ENCODE results near the gene REEP1.
A peak's percentile ranks its signal among the peaks of the same experiment; 100 is the strongest.
"Not testable (repeated sequence)": the region's sequence is repeated elsewhere in the genome, so short reads cannot be mapped to it uniquely, and the experiment has no call there.

REEP1 gene

DNA sequence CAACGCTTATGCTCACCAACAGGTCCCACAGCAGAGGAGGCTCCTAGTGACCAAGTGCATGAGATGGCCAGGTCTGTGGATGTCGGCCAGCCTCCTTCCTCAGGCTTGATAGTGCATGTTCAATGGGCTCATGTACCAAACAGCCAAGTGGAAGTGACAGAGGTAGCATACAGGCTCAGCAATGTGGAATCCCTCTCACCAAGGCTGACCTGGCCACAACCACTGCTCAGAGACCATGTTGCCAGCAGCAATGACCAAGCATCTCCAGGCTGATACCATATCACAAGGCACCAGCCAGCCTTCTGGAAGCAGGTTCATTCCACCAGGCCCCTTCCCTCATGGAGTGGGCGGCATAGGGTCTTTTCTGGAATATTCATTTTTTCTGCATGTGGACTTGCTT is 61.5 kb downstream of the REEP1 start:
- DNase-seq, result no peak

DNA sequence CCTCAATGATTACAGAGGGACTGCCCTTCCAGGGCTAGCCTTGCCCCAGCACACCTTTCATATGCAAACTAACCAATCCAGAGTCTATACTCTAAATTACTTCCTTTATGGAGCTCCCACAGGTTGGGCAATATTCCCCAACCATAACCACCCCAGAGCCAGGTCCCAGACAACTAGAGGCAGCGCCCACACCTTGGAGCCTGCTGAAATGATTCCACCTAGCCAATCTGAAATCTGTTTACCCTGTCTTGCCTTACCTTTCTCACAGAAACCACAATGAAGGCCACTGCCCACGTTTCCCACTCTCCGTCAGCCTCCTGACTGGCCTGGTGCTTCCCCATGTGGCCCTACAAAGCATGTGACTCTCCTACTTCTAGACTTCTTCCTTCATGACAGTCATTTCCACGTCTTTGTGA is 62.0 kb downstream of the REEP1 start:
- DNase-seq, result no peak

DNA sequence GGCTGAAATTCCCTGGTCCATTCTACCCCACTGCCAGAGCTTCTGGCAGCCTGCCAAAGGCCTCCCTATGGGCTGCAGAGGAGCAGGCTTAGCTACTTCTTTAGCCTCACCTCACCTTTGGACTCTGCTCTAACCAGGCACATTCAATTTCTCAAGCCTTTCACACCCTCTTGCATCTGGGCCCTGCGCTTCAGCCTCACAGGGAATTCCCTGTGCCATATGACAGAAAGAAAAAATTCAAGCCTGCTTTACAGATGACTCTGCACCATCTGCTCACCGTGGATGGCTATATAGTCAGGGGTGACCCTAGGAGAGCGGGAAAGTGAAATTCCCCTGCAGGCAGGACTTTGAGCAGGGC is 62.5 kb downstream of the REEP1 start:
- DNase-seq, result peak; percentile 11

DNA sequence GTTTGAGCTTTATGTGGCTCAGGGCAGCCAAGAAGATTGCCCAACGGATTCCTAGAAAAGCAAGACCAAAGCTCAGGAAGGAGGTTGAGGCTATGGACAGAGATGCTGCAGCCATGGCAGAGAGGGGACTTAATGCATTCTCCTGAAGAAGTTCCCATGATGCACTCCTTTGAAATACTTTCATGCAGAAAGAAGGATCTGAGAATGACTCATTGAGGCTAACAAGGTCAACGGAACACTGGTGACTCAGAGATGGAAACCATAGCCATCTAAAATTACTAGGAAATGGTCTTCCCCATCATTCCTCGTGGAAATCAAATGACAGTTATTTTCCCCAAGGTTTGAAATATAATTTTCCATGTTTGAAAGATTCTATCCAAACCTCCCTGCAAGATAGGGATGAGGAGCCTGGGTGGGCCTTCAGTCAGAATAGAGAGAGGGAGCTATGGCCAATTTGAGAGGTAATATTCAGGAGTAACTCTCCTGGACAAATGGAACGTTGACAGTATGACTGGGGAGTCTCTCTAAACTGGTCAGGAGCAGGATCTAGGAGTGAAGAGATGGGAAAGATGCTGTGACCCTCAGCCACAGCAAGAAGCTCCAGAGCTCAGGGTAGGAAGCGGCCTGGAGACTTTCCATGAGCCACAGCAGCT is 63.0 kb downstream of the REEP1 start:
- no peak for DNase-seq

DNA sequence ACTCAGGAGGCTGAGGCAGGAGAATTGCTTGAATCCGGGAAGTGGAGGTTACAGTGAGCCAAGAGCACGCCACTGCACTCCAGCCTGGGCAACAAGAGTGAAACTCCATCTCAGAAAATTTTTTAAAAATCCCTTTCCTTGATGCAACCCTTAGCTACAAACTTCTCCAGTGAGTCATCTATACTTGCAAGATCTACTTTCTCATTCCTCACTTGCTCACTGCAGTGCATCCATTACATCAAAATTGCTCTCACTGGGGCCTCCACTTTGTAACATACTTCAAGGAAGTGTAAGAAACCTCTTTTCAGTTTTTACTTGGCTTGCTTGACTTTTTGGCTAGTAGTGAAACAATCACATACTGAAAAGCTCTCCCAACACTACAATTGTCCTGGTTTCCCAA is 65.3 kb downstream of the REEP1 start:
- no peak for DNase-seq

DNA sequence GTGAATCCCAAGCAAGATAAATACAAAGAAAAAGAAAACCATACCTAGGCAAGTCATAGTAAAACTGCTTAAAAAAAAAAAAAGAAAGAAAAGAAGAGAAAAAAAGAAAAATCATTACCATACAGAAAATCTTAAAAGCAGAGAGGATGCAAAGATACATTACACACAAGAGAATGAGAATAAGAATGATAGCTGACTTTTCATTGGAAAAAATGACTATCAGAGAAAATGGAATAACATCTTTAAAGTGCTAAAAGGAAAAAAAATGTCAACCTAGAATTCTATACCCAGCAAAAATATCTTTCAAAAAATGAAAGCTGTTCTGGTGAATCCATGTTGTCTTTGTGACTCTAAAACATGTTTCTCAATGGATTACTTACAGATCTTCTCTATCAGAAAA is 66.2 kb downstream of the REEP1 start:
- DNase-seq, result no peak

DNA sequence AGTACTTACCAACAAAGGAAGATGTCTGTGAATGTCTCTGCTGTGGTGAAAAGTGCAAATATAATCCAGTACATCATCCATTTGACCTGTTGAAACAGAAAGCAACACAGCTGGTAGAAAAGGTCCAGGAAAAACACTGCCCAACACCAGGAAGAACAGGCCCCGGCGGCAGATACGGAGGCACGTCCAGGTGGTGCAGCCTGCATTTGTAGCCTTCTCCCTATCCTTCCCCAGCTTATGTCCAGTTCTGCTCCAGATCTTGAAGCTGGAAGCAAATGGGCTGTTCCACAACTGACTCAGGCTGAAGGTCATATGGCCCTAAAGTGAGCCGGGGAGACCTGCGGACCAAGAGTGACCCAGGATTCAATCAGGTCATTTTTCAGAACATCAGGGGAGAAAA is 73.5 kb downstream of the REEP1 start:
- DNase-seq, result no peak

DNA sequence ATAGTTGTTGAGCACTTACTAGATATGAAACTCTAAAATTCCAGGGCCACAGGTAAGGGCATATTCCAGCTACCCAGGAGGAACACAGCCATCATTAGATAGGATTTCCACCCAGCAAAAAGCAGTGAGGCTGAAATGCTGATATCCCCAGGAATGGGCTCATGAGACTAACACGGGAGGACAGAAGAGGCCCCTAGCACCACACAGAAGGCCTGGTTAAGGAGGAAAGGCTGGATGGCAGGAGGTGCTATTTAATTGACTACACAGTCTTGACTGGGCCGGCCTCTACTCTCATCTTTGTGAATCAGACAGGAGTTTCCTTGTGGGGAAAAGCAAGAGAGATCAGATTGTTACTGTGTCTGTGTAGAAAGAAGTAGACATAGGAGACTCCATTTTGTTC is 76.4 kb downstream of the REEP1 start:
- no peak for DNase-seq

DNA sequence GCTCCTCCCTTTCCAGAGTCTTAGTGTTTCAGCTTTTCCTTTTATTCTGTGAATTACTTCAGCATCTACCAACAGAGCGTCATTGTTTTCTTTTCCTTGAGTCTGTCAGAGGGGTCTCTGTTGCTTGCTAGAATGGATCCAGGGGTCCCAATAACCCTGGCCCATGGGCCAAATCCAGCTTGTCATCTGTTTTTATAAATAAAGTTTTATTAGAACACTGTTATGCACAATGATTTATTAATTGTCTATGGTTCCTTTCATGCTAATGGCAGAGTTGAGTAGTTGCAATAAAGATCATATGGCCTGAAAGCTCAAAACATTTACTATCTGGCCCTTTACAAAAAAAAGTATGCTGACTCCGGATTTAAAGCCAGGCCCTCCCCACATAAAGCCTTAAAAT is 79.3 kb downstream of the REEP1 start:
- no peak for DNase-seq

DNA sequence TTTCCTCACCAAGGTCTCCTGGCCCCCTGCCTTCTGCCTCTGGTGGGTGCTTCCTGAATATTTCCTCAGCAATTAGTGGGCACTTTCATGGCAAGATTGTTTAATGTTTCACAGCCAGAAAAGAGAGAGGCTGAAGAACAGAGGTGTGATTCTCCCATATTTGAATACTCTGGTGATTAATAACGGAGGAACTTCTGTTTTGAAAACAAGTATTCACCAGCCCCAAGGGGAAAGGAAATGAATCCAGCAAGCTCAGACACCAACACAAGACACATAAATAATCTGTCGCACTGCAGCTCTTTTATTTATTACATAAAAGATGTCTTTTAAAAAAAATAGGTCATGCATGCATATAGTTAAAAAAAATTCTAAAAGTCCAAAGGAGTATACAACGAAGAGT is 80.4 kb downstream of the REEP1 start:
- DNase-seq, result no peak

DNA sequence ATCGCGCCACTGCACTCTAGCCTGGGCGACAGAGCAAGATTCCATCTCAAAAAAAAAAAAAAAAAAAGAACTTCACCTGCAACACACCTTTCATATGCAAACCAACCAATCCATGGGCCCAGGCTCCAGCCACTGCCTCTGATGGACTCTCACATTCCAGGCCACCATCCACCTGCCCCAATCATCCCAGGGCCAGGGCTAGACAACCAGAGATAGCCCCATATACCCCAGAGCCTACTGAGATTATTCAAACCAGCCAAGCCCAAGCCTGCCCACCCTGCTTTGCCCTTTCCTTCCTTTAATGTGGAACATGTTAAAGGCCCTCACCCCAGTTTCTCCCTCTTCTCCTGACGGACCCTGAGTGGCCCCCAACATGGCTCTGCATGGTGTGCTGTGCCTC is 81.1 kb downstream of the REEP1 start:
- no peak for DNase-seq

DNA sequence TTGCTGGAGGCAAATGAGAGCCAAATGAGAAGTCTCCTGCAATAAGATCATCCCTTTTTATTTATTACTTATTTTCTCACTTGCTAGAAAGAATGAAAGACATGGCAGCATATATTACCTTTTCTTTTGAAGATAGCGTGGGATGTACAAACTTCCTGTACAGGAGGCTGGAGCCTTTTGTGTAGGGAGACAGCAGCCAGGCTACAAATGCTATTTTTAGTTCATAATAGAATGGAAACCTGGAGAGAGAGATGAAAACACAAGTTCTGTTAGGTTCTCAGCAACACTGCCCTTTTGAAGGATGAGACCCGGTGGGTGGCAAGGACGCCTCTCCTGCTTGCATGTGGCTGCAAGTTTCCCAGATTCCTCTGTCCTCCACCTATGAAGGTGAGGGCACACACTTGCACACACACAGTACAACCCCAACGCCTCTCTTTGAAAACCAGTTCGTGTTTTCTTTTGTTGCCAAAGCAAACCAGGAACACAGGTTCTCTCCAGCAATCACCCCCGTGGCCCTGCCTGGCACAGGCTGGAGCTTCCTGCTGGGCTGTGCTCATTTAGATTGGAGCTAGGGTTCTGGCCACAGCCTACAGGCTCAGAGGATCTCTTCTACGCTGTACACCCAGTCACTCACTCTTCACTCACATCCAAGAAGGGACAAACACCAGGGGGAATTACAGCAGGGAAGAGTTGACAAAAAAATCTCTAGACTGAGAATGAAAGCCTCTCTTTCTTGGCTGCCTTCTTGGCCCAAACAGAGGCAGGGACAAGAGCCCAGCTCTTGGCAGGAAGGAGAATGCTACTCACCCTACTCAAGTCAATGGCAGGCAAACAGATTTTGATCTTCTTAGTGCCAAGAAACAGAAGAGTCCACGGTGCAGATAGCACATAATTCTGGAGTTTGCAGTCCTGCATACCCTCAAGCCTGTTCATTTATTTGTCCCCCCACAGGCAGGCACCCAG is 82.6 kb downstream of the REEP1 start:
- no peak for DNase-seq

DNA sequence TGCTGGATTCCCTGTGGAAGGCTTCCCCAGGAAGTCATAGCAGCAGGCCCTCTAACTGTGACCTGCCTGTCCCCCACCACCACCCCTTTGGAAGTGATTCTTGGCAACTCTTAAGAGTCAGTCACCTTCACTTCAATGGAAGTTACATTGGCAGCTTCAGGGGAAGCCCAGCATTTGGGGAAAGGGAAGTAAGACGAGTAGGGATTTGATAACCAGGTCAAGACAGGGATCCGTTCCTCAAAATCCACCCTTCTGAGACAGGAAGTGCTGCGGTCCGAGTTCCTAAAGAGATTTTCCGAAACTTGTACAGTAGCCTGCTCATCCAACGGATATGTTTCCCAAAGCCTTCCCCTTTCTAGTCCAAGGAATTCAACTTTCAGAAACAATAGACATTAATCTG is 84.0 kb downstream of the REEP1 start:
- no peak for DNase-seq

DNA sequence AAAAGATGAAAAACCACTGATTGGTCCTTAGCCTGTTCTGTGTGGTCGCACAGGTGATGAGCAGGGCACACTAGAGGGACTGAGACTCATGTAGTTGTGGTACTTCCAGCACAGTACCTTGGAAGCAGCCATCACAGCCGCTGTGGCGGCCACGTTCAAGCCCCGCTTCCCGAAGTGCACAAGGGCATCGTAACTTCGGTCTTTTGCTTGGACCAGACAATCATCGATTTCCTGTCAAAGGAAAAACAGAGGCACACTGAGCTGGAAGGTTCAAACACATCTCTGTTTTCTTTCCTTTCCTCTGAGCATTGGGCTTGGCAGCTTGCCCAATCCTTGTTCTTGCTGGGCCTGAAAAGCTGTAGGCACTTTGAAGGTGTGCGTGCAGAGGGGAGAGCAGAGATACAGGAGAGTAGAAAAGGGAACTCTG is 85.6 kb downstream of the REEP1 start:
- no peak for DNase-seq

DNA sequence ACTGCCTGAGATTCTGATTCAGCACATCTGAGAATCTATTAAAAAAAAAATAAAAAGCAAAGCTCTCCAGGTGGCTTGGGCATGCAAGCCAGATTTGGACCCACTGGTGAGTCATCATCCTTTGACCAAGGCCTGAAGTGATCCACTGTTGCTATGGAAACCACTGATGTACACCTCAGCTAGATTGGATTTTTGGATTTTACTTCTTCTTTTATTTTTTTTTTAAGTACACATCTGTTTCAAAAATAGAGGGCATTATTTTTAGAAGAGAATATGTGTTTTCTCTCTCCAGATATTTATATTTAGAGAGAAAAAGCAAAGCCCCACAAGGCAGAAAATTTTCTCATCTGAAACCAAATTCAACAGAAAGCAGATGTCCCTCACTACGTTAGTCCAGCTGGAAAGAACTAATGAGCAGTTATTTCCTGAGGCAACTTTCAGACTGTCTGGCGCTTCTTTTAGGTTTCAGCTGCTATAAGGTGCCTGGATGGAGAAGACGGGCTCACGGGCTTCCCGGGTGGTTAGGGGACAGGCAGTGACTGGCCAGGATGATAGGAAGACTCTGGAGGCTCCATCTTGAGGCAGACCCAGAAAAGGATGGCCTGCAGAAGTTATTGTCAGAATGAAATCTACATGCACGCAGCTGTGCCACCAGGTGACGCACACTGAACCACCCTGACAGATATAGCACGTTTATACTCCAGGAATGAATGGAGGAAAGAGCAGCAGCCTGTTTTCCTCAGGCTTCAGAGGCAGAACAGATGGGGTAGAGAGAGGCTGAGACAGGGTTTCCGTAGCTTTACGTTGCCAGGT is 87.6 kb downstream of the REEP1 start:
- DNase-seq, result no peak

DNA sequence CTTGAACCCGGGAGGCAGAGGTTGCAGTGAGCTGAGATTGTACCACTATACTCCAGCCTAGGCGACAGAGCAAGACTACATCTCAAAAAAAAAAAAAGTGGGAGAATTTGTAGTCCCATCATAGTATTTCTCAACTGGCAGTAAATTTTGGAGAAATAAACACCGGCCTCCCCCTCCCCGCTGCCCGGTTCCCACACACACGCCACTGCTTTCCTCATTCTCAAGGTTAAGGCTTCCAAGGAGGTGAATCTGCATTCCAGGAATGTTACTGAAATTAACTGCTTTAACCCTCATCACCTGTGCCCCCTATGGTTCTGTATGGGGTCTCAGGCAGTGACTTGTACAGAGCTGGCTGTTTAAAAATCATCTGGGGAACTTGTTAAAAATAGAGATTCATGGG is 88.2 kb downstream of the REEP1 start:
- DNase-seq, result no peak

DNA sequence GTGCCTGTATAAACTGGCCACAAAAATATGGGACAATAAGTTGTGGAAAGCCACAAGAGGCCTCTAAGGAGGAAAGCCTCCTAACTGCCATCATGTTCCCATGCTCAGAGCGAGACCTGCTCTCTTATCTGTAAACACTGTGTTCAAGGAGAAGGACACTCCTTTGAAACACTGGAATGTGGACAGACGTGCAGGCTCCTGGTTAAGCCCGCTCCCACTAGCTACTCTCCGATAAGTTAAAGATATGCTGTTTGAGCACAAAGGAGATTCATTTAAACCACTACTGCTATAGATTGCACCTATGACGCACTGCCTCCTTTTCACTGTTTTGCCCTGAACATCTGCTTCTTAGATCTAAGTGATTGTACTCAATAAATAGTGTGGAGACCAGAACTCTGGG is 92.2 kb downstream of the REEP1 start:
- DNase-seq, result not testable (repeated sequence)

DNA sequence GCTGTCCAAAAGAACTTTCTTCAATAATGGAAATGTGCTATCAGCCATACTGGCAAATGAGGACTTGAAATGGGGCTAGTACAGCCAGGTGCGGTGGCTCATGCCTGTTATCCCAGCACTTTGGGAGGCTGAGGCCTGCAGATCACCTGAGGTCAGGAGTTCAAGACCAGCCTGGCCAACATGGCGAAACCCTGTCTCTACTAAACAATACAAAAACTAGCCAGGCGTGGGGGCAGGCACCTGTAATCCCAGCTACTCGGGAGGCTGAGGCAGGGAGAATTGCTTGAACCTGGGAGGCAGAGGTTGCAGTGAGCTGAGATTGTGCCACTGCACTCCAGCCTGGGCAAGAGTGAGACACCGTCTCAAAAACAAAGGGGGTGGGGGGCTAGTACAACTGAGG is 92.6 kb downstream of the REEP1 start:
- DNase-seq, result not testable (repeated sequence)

DNA sequence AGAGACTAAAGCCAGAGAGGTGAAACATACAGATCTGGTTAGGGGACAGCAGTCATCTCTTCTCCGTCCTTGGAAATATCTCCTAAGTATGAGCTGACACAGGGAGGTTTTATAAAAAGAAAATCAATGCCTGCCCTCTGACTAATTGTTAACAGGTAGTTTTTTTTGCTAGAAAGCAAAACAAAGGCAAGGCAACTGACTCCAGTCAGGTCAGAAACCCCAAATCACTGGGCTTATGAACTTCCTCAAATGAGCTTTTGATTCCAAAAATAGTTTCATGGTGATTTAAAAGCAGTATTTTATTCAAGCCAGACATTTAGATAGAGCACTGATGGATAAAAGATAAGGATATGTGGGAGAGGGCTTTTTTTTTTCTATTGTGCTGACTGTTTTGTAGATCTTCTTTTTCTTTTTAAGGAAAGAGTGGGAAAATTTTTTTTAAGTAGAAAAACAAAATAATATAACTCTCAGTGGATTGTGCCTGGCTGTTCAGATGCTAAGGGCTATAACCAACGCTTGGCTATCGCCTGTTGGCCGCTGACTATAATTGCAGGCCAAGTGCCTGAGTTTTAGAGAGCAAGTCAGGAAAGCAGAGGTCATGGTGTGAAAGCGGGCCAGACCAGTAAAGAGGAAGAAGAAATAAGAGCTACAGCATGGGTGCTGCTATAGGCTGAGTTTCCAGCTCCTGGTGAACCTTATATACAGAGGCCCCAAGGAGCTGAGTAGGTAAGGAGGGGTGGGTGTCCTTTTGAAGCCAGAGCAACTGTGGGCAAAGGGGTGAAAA is 93.3 kb downstream of the REEP1 start:
- peak; percentile 20 for DNase-seq

DNA sequence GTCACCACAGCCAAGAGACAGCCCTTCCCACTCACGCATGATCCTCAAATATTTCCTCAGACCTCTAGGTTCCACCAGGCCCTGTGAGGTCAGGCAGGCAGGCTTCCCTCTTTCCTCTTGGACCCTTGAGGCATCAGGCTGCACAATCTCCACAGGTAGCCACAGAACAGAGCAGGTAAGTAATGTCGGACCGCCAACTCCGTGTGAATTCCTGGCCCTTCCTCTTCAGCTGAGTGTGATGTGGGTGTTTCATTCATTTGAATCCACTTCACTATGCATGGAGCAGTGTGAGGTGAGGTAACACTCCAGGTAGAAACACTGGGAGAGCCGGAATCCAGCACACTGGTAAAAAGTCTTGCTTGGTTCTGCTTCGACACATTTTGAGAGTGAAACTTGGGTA is 94.2 kb downstream of the REEP1 start:
- no peak for DNase-seq

DNA sequence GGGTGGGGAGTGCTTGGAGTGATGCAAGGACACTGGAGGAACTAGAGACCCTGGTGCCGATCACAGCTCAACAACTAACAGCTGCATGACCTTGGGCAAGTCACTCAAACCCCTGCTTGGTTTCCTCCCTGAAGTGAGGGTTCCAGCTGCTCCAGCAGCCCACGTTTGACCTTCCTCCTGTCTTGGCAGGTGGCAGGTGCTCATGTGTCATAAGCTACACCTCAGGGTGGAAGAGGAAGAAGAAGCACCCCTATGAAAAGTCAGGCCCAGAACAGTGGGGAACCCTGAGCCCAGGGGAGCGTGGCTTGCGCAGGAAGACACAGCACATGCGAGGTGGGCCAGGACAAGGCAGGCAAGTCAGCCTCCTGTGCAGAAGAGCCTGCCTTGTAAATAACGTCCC is 95.8 kb downstream of the REEP1 start:
- DNase-seq, result no peak

DNA sequence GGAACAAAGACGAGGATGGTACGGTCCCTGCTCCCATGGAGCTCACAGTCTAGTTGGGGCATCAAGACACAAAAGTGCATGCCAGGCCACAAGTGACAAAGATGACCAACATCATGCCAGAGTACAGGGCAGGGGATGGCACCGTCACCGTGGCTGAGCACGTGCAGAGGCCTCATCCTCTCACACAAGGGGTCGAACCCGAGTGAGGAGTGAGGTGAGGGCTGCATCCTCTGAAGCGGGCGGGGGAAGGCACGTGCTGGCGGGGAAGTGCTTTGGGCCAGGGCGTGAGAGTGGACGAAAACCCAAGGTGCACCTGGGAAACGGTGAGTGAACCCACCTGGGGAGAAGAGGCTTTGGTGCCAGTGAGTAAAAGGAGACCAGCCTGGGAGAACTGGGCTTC is 97.2 kb downstream of the REEP1 start:
- no peak for DNase-seq

DNA sequence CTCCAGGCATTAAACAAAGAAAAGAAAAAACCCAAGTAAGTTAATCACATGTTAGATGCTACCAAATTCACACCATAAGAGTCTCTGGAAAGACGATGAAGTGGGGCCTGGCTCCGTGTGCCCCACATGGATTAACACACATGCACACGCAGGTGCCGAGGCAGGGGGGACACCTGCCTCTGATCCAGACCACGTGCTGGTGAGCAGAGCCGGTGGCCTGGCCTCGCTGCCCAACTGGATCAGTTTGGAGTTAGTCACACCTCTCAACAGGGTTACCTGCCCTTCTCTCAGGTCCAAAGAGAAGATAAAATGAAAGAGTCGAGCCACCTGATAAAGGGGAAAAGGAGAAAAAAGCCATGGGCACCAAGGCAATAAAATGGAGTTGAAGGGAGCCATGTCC is 97.7 kb downstream of the REEP1 start:
- DNase-seq, result no peak

Measured in hematopoietic multipotent progenitor cell treated with erythropoietin and hydrocortisone succinate and interleukin-3 and kit ligand, for 6 days (in vitro differentiated cells).